ENCODE results near the gene NHEJ1. TPM values are rescaled to one million over a fixed set of nuclear protein-coding genes. Genes with fewer than 3 reads are reported as not detected.

Gene NHEJ1
- polyA plus RNA-seq, 1 of the 3 experiments (the other 2 are of a cell fraction): 16.3 TPM

DNA sequence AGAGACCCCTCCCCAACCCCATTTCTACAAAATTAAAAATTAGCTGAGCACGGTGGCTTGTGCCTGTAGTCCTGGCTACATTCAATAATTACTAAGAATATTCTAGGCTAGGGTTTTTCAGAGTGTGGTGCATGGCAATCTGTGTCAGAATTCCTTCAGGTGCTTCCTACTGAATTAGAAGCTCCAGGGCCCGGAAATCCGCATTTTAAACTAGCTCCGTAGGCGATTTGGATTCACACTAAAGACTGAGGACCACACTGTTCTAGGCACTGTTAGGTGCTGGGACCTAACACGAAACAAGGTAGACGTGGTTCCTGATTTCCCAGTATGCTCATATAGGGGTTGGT, 45.3 kb upstream of the NHEJ1 start:
- Histone ChIP-seq H3F3A (replicated peaks; ENCODE audit: insufficient read depth) (peaks cover 15% of the 10 kb centered on the region), H3K27ac (ENCODE audit: low read depth in 2 of 2, low read length in 1 of 2) (peak overlapping the region; percentile 67 to 93; a peak in 3 of 4 replicates), H3K4me3 (ENCODE audit: low read depth in 2 of 2, low read length in 1 of 2) (peak overlapping the region; percentile 69), H3K9me3 (no peaks in the 10 kb centered on the region), H3K4me2 (peak overlapping the region; percentile 86), H3K79me2 (ENCODE audit: insufficient read depth) (no peaks in the 10 kb centered on the region), H3K27me3 (ENCODE audit: insufficient read depth) (no peaks in the 10 kb centered on the region), H3K4me1 (ENCODE audit: control insufficient read depth in 1 of 2, insufficient read depth in 2 of 2, low read depth in 1 of 2, low read length in 1 of 2) (peaks cover 13 to 20% of the 10 kb centered on the region in 2 experiments; a peak in 3 of 4 replicates), H3K36me3 (replicated peaks in 1 of 2; ENCODE audit: control insufficient read depth in 1 of 2, insufficient read depth in 2 of 2, low read length in 1 of 2) (peaks cover 9 to 26% of the 10 kb centered on the region in 2 experiments), H2AFZ (ENCODE audit: low read depth) (peak overlapping the region; percentile 59), H3K9me2 (no peaks in the 10 kb centered on the region), H4K20me1 (ENCODE audit: insufficient read depth) (no peaks in the 10 kb centered on the region), H3K9ac (peak overlapping the region; percentile 50; the same call in 1 of the 2 replicates)
- ChIA-PET POLR2A (interaction anchor here (0.6 to 4.6 kb wide), 7 partner anchors 11 to 423 kb away, joined by 3 to 52 read pairs (median 4); partner anchors contain the start of genes ABCB6 and CNPPD1), CTCF (interaction anchor here (0.6 to 4.0 kb wide), 6 partner anchors 12 to 183 kb away, joined by 3 to 26 read pairs (median 7); partner anchors contain the start of genes ABCB6, CNPPD1 and SLC23A3)
- TF ChIP-seq, protein P1, sequence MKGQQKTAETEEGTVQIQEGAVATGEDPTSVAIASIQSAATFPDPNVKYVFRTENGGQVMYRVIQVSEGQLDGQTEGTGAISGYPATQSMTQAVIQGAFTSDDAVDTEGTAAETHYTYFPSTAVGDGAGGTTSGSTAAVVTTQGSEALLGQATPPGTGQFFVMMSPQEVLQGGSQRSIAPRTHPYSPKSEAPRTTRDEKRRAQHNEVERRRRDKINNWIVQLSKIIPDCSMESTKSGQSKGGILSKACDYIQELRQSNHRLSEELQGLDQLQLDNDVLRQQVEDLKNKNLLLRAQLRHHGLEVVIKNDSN (IDR thresholded peaks at IDR 0.05; ENCODE audit: borderline replicate concordance, low read depth): no peak
- TF ChIP-seq PBX3 (IDR thresholded peaks at IDR 0.05) (no peak), RXRA (IDR thresholded peaks at IDR 0.05; ENCODE audit: borderline replicate concordance, low read depth) (no peak), RAD21 (IDR thresholded peaks at IDR 0.05; ENCODE audit: low read length) (no peak), EZH2phosphoT487 (IDR thresholded peaks at IDR 0.05; ENCODE audit: borderline replicate concordance, low read depth) (no peak), TAF1 (IDR thresholded peaks at IDR 0.05; ENCODE audit: borderline replicate concordance, low read depth, low read length) (no peak), SIN3A (IDR thresholded peaks at IDR 0.05; ENCODE audit: borderline replicate concordance, low read depth, low read length) (no peak), EP300 (IDR thresholded peaks at IDR 0.05; ENCODE audit: borderline replicate concordance in 1 of 2, low read depth in 1 of 2, low read length in 1 of 2) (no peak), YY1 (IDR thresholded peaks at IDR 0.05; ENCODE audit: low read depth) (no peak), FOSL2 (IDR thresholded peaks at IDR 0.05; ENCODE audit: borderline replicate concordance, low read depth) (no peak), CHD2 (IDR thresholded peaks at IDR 0.05; ENCODE audit: low read length, partially characterized antibody) (no peak), TEAD4 (IDR thresholded peaks at IDR 0.05; ENCODE audit: borderline replicate concordance, insufficient read depth) (no peak), MXI1 (IDR thresholded peaks at IDR 0.05; ENCODE audit: low read depth, low read length) (no peak), MEF2A (IDR thresholded peaks at IDR 0.05; ENCODE audit: borderline replicate concordance, low read depth) (no peak), REST (IDR thresholded peaks at IDR 0.05; ENCODE audit: low read depth, low read length) (no peak)
- TF ChIP-seq, protein P2, sequence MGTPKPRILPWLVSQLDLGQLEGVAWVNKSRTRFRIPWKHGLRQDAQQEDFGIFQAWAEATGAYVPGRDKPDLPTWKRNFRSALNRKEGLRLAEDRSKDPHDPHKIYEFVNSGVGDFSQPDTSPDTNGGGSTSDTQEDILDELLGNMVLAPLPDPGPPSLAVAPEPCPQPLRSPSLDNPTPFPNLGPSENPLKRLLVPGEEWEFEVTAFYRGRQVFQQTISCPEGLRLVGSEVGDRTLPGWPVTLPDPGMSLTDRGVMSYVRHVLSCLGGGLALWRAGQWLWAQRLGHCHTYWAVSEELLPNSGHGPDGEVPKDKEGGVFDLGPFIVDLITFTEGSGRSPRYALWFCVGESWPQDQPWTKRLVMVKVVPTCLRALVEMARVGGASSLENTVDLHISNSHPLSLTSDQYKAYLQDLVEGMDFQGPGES (IDR thresholded peaks at IDR 0.05; ENCODE audit: low read depth, low read length): no peak
- TF ChIP-seq, protein P3, sequence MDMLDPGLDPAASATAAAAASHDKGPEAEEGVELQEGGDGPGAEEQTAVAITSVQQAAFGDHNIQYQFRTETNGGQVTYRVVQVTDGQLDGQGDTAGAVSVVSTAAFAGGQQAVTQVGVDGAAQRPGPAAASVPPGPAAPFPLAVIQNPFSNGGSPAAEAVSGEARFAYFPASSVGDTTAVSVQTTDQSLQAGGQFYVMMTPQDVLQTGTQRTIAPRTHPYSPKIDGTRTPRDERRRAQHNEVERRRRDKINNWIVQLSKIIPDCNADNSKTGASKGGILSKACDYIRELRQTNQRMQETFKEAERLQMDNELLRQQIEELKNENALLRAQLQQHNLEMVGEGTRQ (IDR thresholded peaks at IDR 0.05; ENCODE audit: borderline replicate concordance, low read depth, low read length): no peak
- TF ChIP-seq, protein P4, sequence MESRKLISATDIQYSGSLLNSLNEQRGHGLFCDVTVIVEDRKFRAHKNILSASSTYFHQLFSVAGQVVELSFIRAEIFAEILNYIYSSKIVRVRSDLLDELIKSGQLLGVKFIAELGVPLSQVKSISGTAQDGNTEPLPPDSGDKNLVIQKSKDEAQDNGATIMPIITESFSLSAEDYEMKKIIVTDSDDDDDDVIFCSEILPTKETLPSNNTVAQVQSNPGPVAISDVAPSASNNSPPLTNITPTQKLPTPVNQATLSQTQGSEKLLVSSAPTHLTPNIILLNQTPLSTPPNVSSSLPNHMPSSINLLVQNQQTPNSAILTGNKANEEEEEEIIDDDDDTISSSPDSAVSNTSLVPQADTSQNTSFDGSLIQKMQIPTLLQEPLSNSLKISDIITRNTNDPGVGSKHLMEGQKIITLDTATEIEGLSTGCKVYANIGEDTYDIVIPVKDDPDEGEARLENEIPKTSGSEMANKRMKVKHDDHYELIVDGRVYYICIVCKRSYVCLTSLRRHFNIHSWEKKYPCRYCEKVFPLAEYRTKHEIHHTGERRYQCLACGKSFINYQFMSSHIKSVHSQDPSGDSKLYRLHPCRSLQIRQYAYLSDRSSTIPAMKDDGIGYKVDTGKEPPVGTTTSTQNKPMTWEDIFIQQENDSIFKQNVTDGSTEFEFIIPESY (IDR thresholded peaks at IDR 0.05; ENCODE audit: borderline replicate concordance, low read depth): no peak
- TF ChIP-seq, protein P5, sequence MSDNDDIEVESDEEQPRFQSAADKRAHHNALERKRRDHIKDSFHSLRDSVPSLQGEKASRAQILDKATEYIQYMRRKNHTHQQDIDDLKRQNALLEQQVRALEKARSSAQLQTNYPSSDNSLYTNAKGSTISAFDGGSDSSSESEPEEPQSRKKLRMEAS (IDR thresholded peaks at IDR 0.05; ENCODE audit: low read depth): no peak
- WGBS (ENCODE audit: low lambda C conversion rate): 18% methylated on average over 7 of the region's 7 CpGs
- DNase-seq: no peak
